ENCODE results near the gene C11orf58.

DNA sequence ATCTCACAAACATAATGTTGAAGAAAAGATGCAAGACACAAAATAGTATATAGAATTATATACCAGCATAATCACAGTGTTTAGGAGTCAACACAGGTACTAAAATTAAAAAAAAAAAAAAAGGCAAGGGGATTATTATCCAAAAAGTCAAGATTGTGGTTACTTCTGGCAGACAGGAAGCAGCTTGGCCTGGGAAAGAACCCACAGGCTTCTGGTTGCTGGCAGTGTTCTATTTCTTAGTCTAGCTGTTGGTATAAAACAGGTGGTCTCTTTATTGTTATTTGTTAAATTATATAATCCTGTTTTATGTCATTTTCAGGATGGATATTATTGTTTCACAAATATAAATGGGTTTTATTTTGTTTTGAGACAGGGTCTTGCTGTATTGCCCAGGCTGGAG, 54.0 kb downstream of the C11orf58 start:
- TF ChIP-seq, protein P1, sequence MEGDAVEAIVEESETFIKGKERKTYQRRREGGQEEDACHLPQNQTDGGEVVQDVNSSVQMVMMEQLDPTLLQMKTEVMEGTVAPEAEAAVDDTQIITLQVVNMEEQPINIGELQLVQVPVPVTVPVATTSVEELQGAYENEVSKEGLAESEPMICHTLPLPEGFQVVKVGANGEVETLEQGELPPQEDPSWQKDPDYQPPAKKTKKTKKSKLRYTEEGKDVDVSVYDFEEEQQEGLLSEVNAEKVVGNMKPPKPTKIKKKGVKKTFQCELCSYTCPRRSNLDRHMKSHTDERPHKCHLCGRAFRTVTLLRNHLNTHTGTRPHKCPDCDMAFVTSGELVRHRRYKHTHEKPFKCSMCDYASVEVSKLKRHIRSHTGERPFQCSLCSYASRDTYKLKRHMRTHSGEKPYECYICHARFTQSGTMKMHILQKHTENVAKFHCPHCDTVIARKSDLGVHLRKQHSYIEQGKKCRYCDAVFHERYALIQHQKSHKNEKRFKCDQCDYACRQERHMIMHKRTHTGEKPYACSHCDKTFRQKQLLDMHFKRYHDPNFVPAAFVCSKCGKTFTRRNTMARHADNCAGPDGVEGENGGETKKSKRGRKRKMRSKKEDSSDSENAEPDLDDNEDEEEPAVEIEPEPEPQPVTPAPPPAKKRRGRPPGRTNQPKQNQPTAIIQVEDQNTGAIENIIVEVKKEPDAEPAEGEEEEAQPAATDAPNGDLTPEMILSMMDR (IDR thresholded peaks at IDR 0.05) = no peak
- TF ChIP-seq POLR2A (IDR thresholded peaks at IDR 0.05) (no peak), EP300 (IDR thresholded peaks at IDR 0.05) (no peak)
